GM15510 (cell line): ENCODE measurements around the gene SHANK2.

Experiments
- POLR2A ChIP-seq: IDR thresholded peaks from 3 replicates; pipeline ENCODE4 v1.6.1; 2011; ENCODE audit warnings: borderline replicate concordance; ENCODE audit not compliant: insufficient read length; ENCODE audit errors: extremely low read depth

SHANK2 gene

DNA sequence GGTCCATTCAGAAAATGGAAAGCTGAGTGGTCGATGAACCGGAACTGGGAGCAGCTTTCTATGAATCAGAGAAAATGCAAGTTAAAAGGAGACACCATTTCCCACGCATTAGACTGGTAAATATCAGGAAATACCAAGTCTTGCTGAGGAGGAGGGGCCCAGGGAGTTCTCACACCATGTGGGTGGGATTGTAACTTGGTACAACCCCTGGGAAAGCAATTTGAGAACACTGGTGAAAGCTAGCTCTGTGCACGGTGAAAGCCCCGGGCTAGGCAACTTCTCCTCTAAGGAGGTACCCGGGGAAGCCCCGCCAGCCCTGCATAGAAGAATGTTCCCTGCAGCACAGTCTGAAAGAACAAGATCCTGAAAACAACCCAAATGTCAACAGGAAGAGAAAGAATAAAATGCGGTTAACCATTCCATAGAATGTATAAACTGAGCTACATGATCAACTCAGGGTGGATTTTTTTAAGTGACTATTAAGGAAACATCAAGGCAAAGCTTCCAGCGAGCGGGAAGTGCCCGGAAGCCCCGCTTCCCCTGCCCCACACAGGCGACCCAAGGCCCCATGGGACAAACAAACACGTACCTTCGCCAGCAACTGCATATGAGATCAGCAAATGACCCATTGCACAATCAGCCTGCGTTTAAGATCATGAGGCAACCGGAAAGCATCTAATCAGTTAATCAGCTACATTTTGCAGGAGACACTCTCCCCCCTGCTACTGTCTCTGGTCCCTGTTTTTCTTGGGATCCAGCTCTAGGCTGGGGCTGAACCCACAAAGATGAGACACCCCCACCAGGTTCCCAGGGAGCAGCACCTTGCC lies 11.3 kb downstream of the SHANK2 start:
- TF ChIP-seq POLR2A = no peak

DNA sequence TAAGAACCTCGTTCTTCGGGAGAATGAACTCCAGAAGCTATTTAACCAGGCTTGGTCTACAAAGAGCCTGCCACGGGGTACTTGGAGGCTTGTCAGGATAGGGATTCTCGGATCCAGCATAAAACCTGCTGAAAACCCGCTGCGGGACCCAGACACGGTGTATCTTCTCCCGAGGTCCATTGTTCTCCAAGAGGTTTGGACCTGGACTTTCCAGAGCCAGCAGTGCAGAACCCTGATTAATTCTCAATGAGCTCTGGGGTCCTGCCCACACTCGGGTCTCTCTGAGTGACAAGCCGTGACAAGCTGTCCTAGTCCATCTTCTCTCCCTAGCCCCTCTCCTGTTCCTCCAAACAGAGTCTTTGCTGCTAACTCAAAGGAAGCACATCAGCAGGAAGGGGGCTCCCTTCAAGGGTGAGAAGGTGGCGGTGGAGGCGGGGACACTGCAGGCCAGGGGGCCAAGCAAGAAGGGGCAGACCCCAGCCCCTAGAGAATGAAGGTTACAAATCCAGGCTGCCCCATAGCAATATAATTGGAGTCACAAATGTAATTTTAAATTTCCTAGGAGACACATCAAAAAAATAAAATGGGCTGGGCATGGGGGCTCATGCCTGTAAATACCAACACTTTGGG lies 12.2 kb downstream of the SHANK2 start:
- TF ChIP-seq POLR2A = no peak

DNA sequence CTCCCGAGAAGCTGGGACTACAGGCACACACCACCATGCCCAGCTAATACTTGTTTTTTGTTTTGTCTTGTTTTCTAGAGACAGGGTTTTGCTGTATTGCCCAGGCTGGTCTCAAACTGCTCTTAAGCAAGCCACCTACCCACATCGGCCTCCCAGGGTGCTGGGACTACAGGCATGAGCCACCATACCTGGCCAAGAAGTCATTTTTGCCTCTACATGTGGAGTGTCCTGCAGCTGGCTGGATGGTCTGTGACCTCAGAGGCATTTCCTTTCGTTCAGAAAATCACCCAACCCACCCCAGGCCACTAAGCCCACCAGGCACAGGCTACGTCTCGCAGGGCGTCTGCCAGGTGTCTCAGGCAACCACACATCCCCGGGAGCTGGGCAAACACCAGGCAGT lies 12.8 kb downstream of the SHANK2 start:
- TF ChIP-seq POLR2A = no peak

DNA sequence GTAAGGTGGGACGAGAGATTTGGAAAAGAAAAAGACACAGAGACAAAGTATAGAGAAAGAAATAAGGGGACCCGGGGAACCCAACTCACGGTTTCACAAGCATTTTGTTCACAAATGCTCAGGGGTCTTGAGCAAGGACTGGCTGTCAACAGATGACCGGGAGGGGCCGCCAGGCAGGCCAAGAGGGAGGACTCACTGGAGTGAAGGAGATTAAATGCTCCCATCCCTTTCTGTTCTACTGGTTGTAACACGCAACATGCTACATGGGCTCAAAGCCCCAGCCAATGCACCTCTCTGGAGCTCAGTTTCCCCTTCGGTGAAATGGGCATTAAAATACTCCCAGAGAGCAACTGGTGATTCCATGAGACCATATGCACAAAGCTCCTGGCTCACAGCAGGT lies 13.4 kb downstream of the SHANK2 start:
- no peak for TF ChIP-seq POLR2A

DNA sequence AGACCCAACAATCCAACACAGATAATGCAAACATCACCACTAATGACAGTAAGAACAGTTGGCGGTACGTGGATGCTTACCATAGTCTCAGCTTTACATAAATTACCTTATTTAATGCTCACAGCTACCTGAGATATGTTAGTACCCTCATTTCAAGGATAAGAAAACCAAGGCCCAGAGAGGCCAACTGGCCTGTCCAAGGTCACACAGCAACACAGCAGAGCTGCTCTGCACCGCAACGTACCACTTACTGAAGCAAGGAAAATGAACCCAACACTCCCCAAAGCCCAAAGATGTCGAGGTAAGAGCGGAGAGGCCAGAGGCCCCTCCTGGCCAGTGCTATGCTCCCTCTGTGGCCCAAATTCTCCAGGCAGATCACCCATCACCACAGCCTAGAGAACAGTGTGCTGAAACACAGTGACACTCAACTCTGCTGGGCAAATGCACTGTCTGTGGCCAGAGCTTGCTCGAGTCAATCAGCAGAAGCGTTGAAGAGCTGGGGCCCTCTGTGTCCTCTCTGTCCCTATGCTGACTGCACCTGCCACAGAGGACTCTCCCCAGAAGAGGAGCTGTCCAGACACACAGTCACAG lies 14.0 kb downstream of the SHANK2 start:
- TF ChIP-seq POLR2A = no peak

DNA sequence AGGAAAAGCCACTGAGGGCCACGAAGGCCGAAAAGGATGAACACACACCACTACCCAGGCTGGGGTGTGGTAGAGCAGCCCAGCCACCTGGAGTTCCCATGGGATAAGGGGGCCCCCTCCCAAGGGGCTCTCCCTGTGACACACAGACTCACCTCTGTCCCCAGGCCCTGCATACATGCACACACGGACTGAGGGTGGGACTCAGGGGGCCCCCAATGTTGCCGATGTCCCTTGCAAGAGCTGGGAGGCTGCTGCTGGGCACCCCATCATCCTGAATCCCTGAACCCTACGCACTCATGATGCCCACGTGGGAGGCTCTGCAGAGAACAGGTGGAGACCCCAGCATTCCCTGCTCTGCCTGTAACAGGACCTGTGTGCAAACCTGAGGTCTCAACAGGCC lies 14.5 kb downstream of the SHANK2 start:
- TF ChIP-seq POLR2A = no peak

DNA sequence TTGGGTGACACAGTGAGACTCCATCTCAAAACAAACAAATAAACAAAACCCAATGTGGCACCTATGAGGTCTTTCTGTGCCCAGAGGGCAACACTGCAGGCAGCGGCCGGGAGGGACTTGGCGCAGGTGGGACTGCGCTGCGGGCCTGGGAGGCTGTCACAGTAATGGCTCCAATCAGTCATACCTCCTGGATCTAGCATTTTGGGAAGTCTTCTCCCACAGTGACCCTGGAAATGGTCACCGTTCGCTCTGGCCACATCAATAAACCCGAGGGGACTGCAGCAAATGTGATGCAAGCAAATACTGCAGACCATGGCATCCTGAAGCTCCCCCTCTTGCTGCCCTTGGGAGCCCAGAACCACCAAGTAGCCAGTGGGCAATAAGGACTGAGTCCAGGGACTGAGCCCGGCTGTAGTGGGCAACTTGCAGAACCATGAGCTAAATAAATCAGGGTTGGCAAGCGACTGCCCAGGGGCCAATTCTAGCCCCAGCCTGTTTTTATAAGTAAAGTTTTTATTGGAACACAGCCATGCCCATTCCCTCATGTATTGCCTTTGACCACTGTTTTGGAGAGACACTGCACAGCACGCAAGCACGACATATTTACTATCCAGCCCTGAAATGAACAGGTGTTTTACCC lies 15.4 kb downstream of the SHANK2 start:
- TF ChIP-seq POLR2A = no peak

DNA sequence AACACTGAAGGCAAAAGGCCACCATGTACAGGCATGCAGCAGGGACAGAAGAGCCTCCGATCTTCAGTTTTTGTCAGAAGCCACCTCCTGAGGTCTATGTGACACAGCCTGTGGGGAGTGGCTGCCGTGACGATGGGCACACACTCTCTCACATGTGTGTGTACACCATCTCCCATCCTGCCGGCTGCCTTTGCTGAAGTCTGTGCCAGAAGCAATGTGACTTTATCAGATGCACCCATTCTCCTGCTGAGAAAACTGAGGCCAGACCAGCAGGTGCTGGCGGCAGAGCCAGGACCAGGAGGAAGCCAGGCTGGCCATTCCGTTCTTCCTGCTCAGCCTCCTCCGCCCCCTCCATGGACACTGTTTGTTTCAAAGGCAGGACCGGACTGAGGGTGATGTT lies 16.7 kb downstream of the SHANK2 start:
- TF ChIP-seq POLR2A = no peak

DNA sequence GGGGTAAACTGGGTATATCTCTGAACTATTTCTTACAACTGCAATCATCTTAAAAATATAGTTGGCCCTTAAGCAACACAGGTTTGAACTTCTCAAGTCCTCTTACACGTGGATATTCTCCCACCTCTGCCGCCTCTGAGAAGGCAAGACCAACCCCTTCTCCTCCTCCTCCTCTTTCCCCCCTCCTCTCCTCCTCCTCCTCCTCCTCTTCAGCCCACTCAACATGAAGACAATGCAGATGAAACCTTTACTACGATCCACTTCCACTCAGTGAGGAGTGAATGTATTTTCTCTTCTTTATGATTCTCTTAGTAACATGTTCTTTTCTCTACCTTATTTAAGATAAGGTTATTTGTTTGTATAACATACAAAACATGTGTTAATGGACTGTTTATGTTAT lies 20.0 kb downstream of the SHANK2 start:
- TF ChIP-seq POLR2A = no peak

DNA sequence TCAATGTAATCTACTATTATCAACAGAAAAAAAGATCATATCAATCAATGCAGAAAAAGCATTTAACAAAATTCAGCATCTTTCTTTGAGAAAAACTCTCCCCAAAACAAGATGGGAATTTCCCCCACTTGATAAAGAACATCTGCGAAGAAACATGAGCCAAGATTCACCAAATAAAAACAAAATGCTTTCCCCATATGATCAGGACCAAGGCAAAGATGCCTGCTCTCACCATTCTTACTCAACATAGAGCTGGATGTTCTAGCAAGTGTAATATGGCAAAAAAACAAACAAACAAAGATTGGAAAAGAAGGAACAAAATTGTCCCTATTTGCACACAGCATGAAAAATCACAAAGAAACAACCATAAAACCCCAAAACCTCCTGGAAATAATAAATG lies 23.4 kb downstream of the SHANK2 start:
- TF ChIP-seq POLR2A = no peak

DNA sequence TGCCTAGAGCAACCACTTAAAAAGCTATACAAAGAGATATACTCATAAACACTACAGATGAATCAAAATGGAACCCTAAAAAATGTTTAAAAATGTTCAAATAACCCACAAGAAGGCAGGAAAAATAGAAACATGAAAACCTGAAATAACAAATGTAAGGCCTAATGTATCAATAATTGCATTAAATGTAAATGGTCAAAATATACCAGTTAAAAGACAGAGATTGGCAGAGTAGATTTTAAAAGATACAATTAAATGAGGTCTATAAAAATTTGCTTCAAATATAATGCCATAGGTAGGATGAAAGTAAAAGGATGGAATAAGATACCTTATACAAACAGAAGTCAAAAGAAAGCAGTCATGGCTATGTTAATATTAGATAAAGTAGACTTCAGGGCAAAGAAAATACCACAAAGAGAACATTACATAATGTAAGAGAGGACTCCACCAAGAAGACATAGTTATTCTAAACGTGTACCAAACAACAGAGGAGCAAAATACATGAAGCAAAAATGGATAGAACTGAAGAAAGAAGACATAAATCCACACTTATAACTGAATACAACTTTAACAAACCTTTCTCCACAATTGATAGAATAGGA lies 25.2 kb downstream of the SHANK2 start:
- no peak for TF ChIP-seq POLR2A

DNA sequence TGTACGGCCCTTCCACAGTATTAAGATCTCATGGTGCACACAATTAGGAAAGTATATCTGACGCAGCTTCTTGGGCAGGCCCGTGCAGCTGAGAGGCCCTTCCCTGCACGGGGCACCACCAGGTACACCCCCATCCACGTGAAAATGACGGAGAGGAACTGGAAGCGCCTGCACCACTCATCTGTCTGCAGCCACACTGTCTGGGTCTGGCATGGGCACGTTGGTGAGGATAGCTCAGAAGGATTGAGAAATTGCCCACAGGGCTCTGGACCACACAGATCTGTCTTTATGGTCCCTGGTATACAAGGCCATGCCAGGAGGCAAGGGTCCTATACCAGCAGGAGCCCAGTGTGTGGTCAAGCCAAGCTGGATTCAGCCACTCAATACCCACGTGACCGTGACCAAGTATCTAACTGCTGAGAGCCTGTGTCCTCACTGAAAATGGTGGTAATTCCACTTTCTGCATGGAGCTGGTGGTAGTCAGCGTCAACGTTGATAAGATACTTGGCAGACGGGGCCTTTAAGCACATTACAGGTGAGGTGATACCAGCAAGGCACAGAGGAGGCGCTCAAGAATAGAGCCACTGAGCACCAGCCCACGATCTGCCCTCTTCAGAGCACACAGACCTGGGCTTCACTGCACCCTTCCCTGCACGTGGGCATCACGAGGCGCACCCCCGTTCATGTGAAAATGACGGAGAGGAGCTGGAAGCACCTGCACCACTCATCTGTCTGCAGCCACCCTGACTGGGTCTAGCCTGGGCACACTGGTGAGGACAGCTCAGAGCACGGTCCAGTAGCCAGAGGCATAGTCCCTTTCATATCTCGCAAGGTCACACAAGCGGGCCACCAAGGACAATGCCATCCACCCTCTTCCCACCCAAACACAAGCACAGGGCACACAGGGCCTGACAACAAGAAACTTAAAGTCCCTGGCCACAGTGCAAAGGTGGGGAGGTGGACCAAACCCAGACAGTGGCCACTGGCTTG lies 28.4 kb downstream of the SHANK2 start:
- no peak for TF ChIP-seq POLR2A

DNA sequence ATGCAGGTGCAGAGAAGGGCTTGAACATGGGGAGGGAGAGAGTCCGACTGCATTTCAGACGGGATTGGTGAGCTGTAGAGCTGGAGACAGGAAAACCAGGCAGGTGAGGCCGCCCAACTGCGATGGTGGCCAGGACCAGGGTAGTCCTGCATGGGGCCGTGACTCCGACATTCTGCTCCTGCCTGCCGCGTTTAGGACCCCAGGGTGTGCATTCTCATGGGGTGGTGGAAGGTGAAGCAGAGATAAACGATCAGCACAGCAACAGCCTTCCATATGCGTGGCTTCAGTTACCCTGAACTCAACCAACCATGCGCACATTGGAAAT lies 29.3 kb downstream of the SHANK2 start:
- no peak for TF ChIP-seq POLR2A
